ENCODE measurements around the gene FPR3. TPM values are rescaled to one million over a fixed set of nuclear protein-coding genes. Genes with fewer than 3 reads are reported as not detected.

Gene FPR3
- total RNA-seq, 2 experiments from 2014 or later: not detected

DNA sequence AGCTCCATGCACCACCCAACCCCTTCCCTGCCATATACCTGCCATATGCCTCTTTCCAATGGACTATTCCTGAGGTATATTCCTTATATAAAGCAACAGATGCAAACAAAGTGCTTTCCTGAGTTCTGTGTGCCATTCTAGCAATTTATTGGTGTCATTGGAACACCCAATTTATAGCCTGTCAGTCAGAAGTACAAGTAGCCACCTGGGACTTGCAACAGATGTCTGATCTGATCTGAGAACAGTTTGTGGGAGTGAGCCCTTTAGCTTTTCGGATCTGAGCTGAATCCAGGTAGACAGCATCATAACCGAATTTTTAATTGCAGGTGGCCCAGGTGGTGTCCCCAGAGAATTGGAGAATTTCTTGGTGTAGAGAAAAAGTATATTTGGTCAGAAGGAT lies 963 bp upstream of the FPR3 start:
- H3K27ac Mint-ChIP-seq: no peak overlapping the region
- H3K4me3 Mint-ChIP-seq: no peak overlapping the region

DNA sequence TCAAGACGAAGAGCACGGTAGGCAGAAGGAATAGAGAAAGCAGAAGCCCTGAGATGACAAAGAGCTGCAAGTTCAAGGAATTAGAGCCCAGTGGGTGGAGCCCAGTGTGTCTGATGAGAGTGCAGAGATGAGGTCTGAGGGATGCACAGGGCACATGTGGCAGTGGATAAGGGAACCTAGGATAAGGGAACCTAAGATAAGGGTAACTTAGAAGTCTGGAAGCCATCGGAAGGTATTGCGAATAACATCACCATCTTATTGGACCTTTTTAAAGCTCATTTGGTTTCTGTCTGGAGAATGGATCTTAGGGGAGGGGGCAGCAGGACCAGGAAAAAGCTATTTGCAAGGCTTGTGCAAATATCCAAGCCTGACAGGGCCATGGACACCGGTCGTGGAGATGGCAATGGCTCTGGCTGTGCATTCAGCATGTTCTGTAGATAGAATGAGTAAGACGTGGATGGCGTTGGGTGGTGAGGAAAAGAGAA lies 1.3 kb downstream of the FPR3 start:
- peak in 1 of 14 experiments; percentile 35 for DNase-seq

More for the DNA sequence above, 963 bp upstream of the FPR3 start:
- intact Hi-C loops (cut with DNase I, micrococcal nuclease): no loop called here
- no peak overlapping the region for H3K4me3 ChIP-seq (ENCODE audit: low read length)
- H3K27me3 Mint-ChIP-seq: peaks cover 27% of the 10 kb centered on the region
- POLR2A ChIA-PET: no interaction called here
- H3K4me1 Mint-ChIP-seq (ENCODE audit: low read depth): no peaks in the 10 kb centered on the region
- H3K36me3 Mint-ChIP-seq (ENCODE audit: low read depth): no peaks in the 10 kb centered on the region
- H3K27ac ChIP-seq (ENCODE audit: low read depth in 1 of 2, low read length in 2 of 2): no peak overlapping the region
- H3K9me3 Mint-ChIP-seq: peaks cover 9% of the 10 kb centered on the region
- no peak for ATAC-seq (ENCODE audit: poor library complexity)
- H3K9me3 ChIP-seq (ENCODE audit: control insufficient read depth in 1 of 2, insufficient read depth in 1 of 2, low read length in 2 of 2): peaks cover 0 to 19% of the 10 kb centered on the region in 2 experiments
- no peaks in the 10 kb centered on the region for H3K36me3 ChIP-seq (ENCODE audit: insufficient read depth, low read length)
- no peak for DNase-seq
- CTCF ChIA-PET: no interaction called here
- H3K4me1 ChIP-seq (ENCODE audit: insufficient read depth, low read length): no peaks in the 10 kb centered on the region
- peaks cover 0 to 4% of the 10 kb centered on the region in 2 experiments for H3K27me3 ChIP-seq (ENCODE audit: control insufficient read depth in 1 of 2, insufficient read depth in 2 of 2, low read length in 2 of 2)
- TF ChIP-seq, protein P1, sequence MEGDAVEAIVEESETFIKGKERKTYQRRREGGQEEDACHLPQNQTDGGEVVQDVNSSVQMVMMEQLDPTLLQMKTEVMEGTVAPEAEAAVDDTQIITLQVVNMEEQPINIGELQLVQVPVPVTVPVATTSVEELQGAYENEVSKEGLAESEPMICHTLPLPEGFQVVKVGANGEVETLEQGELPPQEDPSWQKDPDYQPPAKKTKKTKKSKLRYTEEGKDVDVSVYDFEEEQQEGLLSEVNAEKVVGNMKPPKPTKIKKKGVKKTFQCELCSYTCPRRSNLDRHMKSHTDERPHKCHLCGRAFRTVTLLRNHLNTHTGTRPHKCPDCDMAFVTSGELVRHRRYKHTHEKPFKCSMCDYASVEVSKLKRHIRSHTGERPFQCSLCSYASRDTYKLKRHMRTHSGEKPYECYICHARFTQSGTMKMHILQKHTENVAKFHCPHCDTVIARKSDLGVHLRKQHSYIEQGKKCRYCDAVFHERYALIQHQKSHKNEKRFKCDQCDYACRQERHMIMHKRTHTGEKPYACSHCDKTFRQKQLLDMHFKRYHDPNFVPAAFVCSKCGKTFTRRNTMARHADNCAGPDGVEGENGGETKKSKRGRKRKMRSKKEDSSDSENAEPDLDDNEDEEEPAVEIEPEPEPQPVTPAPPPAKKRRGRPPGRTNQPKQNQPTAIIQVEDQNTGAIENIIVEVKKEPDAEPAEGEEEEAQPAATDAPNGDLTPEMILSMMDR (IDR thresholded peaks at IDR 0.05): no peak

DNA sequence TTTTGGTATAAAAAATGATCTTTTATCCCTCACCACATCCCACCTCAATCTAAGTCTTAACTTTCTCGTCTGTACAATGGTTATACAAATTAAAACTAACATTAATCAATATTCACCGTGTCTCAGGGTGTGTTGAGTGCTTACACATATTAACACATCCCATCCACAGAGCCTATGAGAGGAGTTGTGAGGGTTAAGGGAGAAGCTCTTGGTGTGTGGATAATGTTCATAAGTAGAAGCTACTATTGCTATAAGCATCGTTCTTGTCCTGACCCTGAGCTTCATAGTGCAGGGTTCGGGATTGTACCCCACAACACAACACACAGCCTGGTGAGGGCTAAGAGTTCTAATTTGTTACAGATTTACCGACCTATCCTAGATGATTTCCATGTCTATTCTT lies 2.5 kb downstream of the FPR3 start:
- Mint-ChIP-seq H3K4me3 (no peak overlapping the region), H3K27ac (no peak overlapping the region), H3K27me3 (peaks cover 23% of the 10 kb centered on the region), H3K36me3 (ENCODE audit: low read depth) (no peaks in the 10 kb centered on the region), H3K9me3 (peaks cover 6% of the 10 kb centered on the region), H3K4me1 (ENCODE audit: low read depth) (no peaks in the 10 kb centered on the region)
- Histone ChIP-seq H3K36me3 (ENCODE audit: insufficient read depth, low read length) (no peaks in the 10 kb centered on the region), H3K9me3 (ENCODE audit: control insufficient read depth in 1 of 2, insufficient read depth in 1 of 2, low read length in 2 of 2) (peaks cover 0 to 26% of the 10 kb centered on the region in 2 experiments), H3K4me1 (ENCODE audit: insufficient read depth, low read length) (no peaks in the 10 kb centered on the region), H3K27ac (ENCODE audit: low read depth in 1 of 2, low read length in 2 of 2) (no peak overlapping the region), H3K27me3 (ENCODE audit: control insufficient read depth in 1 of 2, insufficient read depth in 2 of 2, low read length in 2 of 2) (no peaks in the 10 kb centered on the region), H3K4me3 (ENCODE audit: low read length) (no peak overlapping the region)
- intact Hi-C loops (cut with DNase I, micrococcal nuclease): no loop called here
- POLR2A ChIA-PET: no interaction called here
- CTCF ChIA-PET: no interaction called here
- no peak for DNase-seq
- TF ChIP-seq, protein P1 (IDR thresholded peaks at IDR 0.05): no peak
- ATAC-seq (ENCODE audit: poor library complexity): no peak

More for the DNA sequence above, 1.3 kb downstream of the FPR3 start:
- TF ChIP-seq, protein P1 (IDR thresholded peaks at IDR 0.05): no peak
- Histone ChIP-seq H3K4me3 (ENCODE audit: low read length) (no peak overlapping the region), H3K27ac (ENCODE audit: low read depth in 1 of 2, low read length in 2 of 2) (no peak overlapping the region), H3K9me3 (ENCODE audit: control insufficient read depth in 1 of 2, insufficient read depth in 1 of 2, low read length in 2 of 2) (peaks cover 0 to 27% of the 10 kb centered on the region in 2 experiments), H3K36me3 (ENCODE audit: insufficient read depth, low read length) (no peaks in the 10 kb centered on the region), H3K27me3 (ENCODE audit: control insufficient read depth in 1 of 2, insufficient read depth in 2 of 2, low read length in 2 of 2) (no peaks in the 10 kb centered on the region), H3K4me1 (ENCODE audit: insufficient read depth, low read length) (no peaks in the 10 kb centered on the region)
- ATAC-seq (ENCODE audit: poor library complexity): no peak
- no peak overlapping the region for H3K27ac Mint-ChIP-seq
- H3K4me3 Mint-ChIP-seq: no peak overlapping the region
- H3K36me3 Mint-ChIP-seq (ENCODE audit: low read depth): no peaks in the 10 kb centered on the region
- H3K27me3 Mint-ChIP-seq: peaks cover 29% of the 10 kb centered on the region
- ChIA-PET POLR2A (no interaction called here), CTCF (no interaction called here)
- intact Hi-C loops (cut with DNase I, micrococcal nuclease): no loop called here
- H3K9me3 Mint-ChIP-seq: peaks cover 9% of the 10 kb centered on the region
- no peaks in the 10 kb centered on the region for H3K4me1 Mint-ChIP-seq (ENCODE audit: low read depth)

All from CD4-positive, alpha-beta T cell (primary cell).